ENCODE results near the gene AGAP1.

The AGAP1 gene

GRCh38 chr2:235501673-235502031, 7.8 kb downstream of the AGAP1 start:
- no peak for DNase-seq (ENCODE audit: insufficient read length)
- no peak for FAIRE-seq
- TF ChIP-seq POLR2AphosphoS5 (IDR thresholded peaks at IDR 0.05; ENCODE audit: low read depth, low read length) (no peak), TAF1 (IDR thresholded peaks at IDR 0.05; ENCODE audit: borderline replicate concordance, low read depth, low read length) (no peak), POLR2A (IDR thresholded peaks at IDR 0.05; ENCODE audit: low read depth, low read length) (no peak)

- no peak for DNase-seq (ENCODE audit: insufficient read length)
- no peak for FAIRE-seq
- TF ChIP-seq POLR2A (IDR thresholded peaks at IDR 0.05; ENCODE audit: low read depth, low read length) (no peak), POLR2AphosphoS5 (IDR thresholded peaks at IDR 0.05; ENCODE audit: low read depth, low read length) (no peak), TAF1 (IDR thresholded peaks at IDR 0.05; ENCODE audit: borderline replicate concordance, low read depth, low read length) (no peak)
Observed at GRCh38 chr2:235502336-235502735, 8.5 kb downstream of the AGAP1 start.

GRCh38 chr2:235504441-235505180, 10.8 kb downstream of the AGAP1 start:
- TF ChIP-seq POLR2AphosphoS5 (IDR thresholded peaks at IDR 0.05; ENCODE audit: low read depth, low read length) (no peak), TAF1 (IDR thresholded peaks at IDR 0.05; ENCODE audit: borderline replicate concordance, low read depth, low read length) (no peak), POLR2A (IDR thresholded peaks at IDR 0.05; ENCODE audit: low read depth, low read length) (no peak)
- DNase-seq (ENCODE audit: insufficient read length) (no peak), FAIRE-seq (no peak)

- DNase-seq (ENCODE audit: insufficient read length) (no peak), FAIRE-seq (no peak)
- no peak for TF ChIP-seq TAF1 (IDR thresholded peaks at IDR 0.05; ENCODE audit: borderline replicate concordance, low read depth, low read length)
- no peak for TF ChIP-seq POLR2AphosphoS5 (IDR thresholded peaks at IDR 0.05; ENCODE audit: low read depth, low read length)
Observed at GRCh38 chr2:235505181-235505741, 11.4 kb downstream of the AGAP1 start.

- no peak for TF ChIP-seq TAF1 (IDR thresholded peaks at IDR 0.05; ENCODE audit: borderline replicate concordance, low read depth, low read length)
- no peak for TF ChIP-seq POLR2A (IDR thresholded peaks at IDR 0.05; ENCODE audit: low read depth, low read length)
- no peak for TF ChIP-seq POLR2AphosphoS5 (IDR thresholded peaks at IDR 0.05; ENCODE audit: low read depth, low read length)
- no peak for FAIRE-seq
- DNase-seq (ENCODE audit: insufficient read length) = no peak
Observed at GRCh38 chr2:235506291-235506996, 12.6 kb downstream of the AGAP1 start.

GRCh38 chr2:235506997-235507615, 13.3 kb downstream of the AGAP1 start:
- DNase-seq (ENCODE audit: insufficient read length) (no peak), FAIRE-seq (no peak)
- TF ChIP-seq TAF1 (IDR thresholded peaks at IDR 0.05; ENCODE audit: borderline replicate concordance, low read depth, low read length) = no peak
- TF ChIP-seq POLR2A (IDR thresholded peaks at IDR 0.05; ENCODE audit: low read depth, low read length) = no peak
- TF ChIP-seq POLR2AphosphoS5 (IDR thresholded peaks at IDR 0.05; ENCODE audit: low read depth, low read length) = no peak

GRCh38 chr2:235507928-235508327, 14.1 kb downstream of the AGAP1 start:
- FAIRE-seq = no peak
- TF ChIP-seq POLR2A (IDR thresholded peaks at IDR 0.05; ENCODE audit: low read depth, low read length) (no peak), POLR2AphosphoS5 (IDR thresholded peaks at IDR 0.05; ENCODE audit: low read depth, low read length) (no peak), TAF1 (IDR thresholded peaks at IDR 0.05; ENCODE audit: borderline replicate concordance, low read depth, low read length) (no peak)
- DNase-seq (ENCODE audit: insufficient read length) = no peak

- FAIRE-seq (no peak), DNase-seq (ENCODE audit: insufficient read length) (no peak)
- no peak for TF ChIP-seq TAF1 (IDR thresholded peaks at IDR 0.05; ENCODE audit: borderline replicate concordance, low read depth, low read length)
- no peak for TF ChIP-seq POLR2AphosphoS5 (IDR thresholded peaks at IDR 0.05; ENCODE audit: low read depth, low read length)
- no peak for TF ChIP-seq POLR2A (IDR thresholded peaks at IDR 0.05; ENCODE audit: low read depth, low read length)
Observed at GRCh38 chr2:235508371-235509160, 14.7 kb downstream of the AGAP1 start.

- FAIRE-seq = no peak
- no peak for DNase-seq (ENCODE audit: insufficient read length)
- TF ChIP-seq TAF1 (IDR thresholded peaks at IDR 0.05; ENCODE audit: borderline replicate concordance, low read depth, low read length) = no peak
- TF ChIP-seq POLR2AphosphoS5 (IDR thresholded peaks at IDR 0.05; ENCODE audit: low read depth, low read length) = no peak
- TF ChIP-seq POLR2A (IDR thresholded peaks at IDR 0.05; ENCODE audit: low read depth, low read length) = no peak
Observed at GRCh38 chr2:235510318-235510717, 16.5 kb downstream of the AGAP1 start.

GRCh38 chr2:235511187-235511661, 17.4 kb downstream of the AGAP1 start:
- no peak for DNase-seq (ENCODE audit: insufficient read length)
- TF ChIP-seq POLR2AphosphoS5 (IDR thresholded peaks at IDR 0.05; ENCODE audit: low read depth, low read length) = no peak
- no peak for TF ChIP-seq POLR2A (IDR thresholded peaks at IDR 0.05; ENCODE audit: low read depth, low read length)
- TF ChIP-seq TAF1 (IDR thresholded peaks at IDR 0.05; ENCODE audit: borderline replicate concordance, low read depth, low read length) = no peak
- no peak for FAIRE-seq

Measured in GM12892 (cell line).